Measurements from ENCODE around the gene ATXN1. TPM values are rescaled to one million over a fixed set of nuclear protein-coding genes. Genes with fewer than 3 reads are reported as not detected.

ATXN1 gene
- total and polyA plus RNA-seq, 2 of the 8 experiments (the other 6 are each of a cell fraction or from before 2014, with no cell fraction given): 1.6 to 4.0 TPM

- TF ChIP-seq ATF2 (IDR thresholded peaks at IDR 0.05; ENCODE audit: low read length) (no peak), EZH2 (IDR thresholded peaks at IDR 0.05; ENCODE audit: low read depth, low read length, severe bottlenecking) (no peak)
Measured at GRCh38 chr6:16494793-16495192, 266.5 kb downstream of the ATXN1 start (continued).
